Activated T-helper 2 cell treated with anti-CD3 and anti-CD28 coated beads, Interferon-gamma antibody, Interleukin-2, Interleukin-4, amounts not matched to agents 10 μg/mL and 5 μg/mL and 100 μg/mL, durations not matched to agents 14 hours and 24 hours and 36 hours (primary cell): Measurements from ENCODE around the gene DGAT2. TPM values are rescaled to one million over a fixed set of nuclear protein-coding genes. Genes with fewer than 3 reads are reported as not detected.

ENCODE experiments used
- DNase-seq: peaks from one replicate; pipeline ENCODE4 v3.0.0; 2021; ENCODE audit warnings: low spot score
- H3K27ac Mint-ChIP-seq: one replicate; pipeline ENCODE4 v1.8.0; 2021; ENCODE audit warnings: mixed read lengths
- H3K27me3 Mint-ChIP-seq: one replicate; pipeline ENCODE4 v1.8.0; 2021; ENCODE audit warnings: low read depth, mixed read lengths
- H3K36me3 Mint-ChIP-seq: one replicate; pipeline ENCODE4 v1.8.0; 2021; ENCODE audit warnings: low read depth, mixed read lengths
- H3K4me1 Mint-ChIP-seq: one replicate; pipeline ENCODE4 v1.8.0; 2021; ENCODE audit warnings: low read depth, mixed read lengths
- H3K4me3 Mint-ChIP-seq: one replicate; pipeline ENCODE4 v1.8.0; 2021; ENCODE audit warnings: low read depth, mild to moderate bottlenecking, moderate library complexity, mixed read lengths
- H3K9me3 Mint-ChIP-seq: one replicate; pipeline ENCODE4 v1.8.0; 2021; ENCODE audit warnings: mixed read lengths
- intact Hi-C: fragments of 100-400 bp; cut with micrococcal nuclease; formaldehyde crosslinking; loops from one replicate; pipeline ENCODE4 v1.15.1; 2023
- total RNA-seq: library from RNA; stranded (reverse); gene quantifications from 2 replicates; pipeline ENCODE4 v1.2.3, GENCODE V29; 2022

Gene DGAT2
- total RNA-seq, 1 donor from 2014 or later, result 2.6 TPM

DNA sequence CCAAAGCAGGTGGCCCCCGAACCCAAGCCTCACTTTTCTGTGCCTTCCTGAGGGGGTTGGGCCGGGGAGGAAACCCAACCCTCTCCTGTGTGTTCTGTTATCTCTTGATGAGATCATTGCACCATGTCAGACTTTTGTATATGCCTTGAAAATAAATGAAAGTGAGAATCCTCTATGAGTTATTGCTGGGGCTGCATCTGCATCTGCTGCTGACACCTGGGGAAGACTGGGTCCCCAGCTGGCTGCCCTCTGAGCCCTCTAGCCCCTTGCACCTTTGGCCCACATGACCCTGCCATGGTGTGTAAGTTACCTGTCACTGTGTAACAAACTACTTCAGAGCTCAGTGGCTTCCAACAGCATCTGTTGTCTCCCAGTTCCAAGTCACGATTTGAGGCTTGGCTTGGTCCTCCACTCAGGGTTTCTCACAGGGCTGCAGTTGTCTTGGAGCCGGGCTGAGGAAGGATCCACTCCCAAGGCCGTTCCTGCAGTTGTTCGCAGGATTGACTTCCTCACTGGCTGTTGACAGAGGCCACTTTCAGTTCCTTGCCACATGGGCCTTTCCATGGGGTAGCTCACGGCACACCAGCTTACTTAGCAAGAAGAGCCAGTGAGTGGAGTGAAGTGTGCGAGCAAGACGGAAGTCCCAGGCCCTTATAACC, 32.9 kb downstream of the DGAT2 start:
- Mint-ChIP-seq H3K27me3 (no peaks in the 10 kb centered on the region), H3K27ac (no peak overlapping the region)

DNA sequence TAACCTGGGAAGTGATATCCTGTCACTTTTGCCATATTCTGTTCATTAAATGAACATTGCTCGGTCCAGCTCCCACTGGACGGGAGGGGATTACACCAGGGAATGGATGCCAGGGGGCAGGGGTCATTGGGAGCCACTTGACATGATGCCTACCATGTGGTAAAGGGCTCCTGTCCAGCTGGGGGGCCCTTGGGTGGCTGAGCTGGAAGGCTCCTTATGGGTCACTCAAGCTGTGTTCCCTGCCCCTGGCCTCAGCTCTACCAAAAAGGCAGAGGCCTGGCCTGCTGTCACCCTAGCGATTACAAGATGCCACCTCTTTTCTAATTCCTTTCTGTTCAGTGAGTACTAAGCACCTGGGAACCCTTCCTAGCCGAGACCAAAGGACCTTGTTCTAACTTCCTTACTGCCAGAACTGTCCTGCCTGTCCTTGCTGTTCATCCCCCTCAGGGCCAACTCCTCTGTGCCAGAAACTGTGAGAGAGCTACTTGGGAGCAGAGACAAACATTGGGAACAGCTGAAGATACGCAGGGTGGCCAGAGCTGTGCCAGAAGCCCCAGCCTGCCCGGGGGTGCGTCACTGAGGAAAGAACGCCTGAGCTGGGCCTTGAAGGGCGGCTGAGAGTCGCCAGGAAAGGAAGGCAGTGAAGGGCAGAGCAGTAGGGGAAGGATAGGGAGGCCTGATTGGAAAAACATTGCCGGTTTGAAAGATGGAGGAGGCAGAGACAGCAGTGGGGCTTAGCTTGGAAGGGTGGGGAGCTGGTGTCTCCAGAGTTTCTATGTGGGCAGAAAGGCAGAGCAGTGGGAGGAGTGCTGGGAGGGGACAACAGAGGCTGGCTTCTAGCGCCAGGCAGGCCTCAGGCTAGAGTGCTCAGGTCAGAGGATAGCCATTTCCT, 33.7 kb downstream of the DGAT2 start:
- Mint-ChIP-seq H3K9me3 (no peaks in the 10 kb centered on the region), H3K36me3 (no peaks in the 10 kb centered on the region)

More for the DNA sequence above, 32.9 kb downstream of the DGAT2 start:
- Mint-ChIP-seq H3K4me3 (no peak overlapping the region), H3K9me3 (no peaks in the 10 kb centered on the region), H3K4me1 (peaks cover 22% of the 10 kb centered on the region), H3K36me3 (no peaks in the 10 kb centered on the region)
- intact Hi-C loops, result loop anchor here (2.0 kb wide), 1 partner anchor 351 kb away; no protein-coding TSS in a partner anchor
- DNase-seq, result no peak

DNA sequence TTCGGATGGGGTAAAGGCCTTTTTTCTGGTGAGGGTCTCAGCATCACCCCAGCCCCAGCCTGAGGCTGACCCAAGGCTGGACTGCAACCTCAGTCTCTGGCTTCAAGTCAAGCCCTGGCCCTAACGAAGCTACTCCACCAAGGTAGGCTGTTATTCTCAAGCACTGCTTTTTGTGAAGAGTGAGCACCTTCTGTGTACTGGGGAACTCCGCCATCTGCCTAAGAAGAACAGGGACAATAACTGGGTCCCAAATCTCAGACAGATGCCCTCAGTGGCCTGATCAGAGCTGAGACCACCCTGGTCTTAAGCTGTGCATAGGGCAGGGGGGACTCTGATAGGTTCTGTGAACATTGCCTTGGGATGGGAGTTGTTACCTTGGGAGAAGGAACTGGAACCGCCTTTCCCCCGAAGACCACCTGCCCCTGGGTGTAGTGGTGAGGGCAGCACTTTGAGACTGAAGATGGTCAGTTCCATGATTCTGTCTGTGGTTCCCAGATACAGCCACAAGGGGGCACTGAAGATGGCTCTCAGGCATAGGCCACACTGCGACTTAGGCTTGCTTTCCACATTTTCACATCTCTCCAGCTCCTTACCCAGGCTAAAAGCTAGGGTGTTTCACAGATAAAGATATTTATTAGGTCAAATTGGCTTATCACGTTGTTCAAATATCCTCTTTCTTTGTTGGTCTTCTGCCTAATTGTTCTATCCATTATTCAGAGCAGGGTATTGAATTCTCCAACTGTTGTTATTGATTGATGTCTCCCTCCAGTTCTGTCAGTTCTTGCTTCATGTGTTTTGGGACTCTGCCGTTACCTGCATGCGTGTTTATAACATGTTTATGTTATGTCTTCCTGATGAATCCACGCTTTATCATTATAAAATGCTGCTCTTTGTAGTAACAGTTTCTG, 34.6 kb downstream of the DGAT2 start:
- Mint-ChIP-seq H3K9me3 (no peaks in the 10 kb centered on the region), H3K27ac (no peak overlapping the region), H3K36me3 (no peaks in the 10 kb centered on the region), H3K27me3 (peaks cover 4% of the 10 kb centered on the region), H3K4me1 (peaks cover 22% of the 10 kb centered on the region), H3K4me3 (no peak overlapping the region)
- peak; percentile 52 for DNase-seq
- intact Hi-C loops, result loop anchor here (1.0 to 2.0 kb wide), 2 partner anchors 64 to 350 kb away; no protein-coding TSS in a partner anchor

More for the DNA sequence above, 33.7 kb downstream of the DGAT2 start:
- peaks cover 1% of the 10 kb centered on the region for H3K27me3 Mint-ChIP-seq
- peaks cover 22% of the 10 kb centered on the region for H3K4me1 Mint-ChIP-seq
- DNase-seq, result no peak
- H3K4me3 Mint-ChIP-seq, result no peak overlapping the region
- intact Hi-C loops, result loop anchor here (2.0 kb wide), 1 partner anchor 351 kb away; no protein-coding TSS in a partner anchor
- no peak overlapping the region for H3K27ac Mint-ChIP-seq

DNA sequence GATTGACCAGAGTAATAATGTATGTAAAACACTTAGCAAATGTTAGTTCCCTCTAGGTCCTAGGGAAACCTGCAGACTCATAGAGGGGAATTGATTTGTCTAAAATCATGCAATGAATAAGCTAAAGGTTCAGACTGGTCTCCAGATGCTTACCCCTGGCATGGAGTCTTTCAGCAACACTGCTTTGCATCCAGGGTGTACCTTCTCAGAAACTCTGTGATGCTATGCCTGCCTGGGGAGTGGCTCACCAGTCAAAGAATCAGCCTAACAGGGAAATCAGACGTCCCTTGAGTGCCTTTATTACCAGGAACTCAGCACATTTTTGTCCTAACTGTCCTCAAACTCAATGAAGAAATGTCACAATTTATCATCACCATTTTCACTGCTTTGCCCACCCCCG, 40.5 kb downstream of the DGAT2 start:
- no peak for DNase-seq
- Mint-ChIP-seq H3K4me1 (peaks cover 9% of the 10 kb centered on the region), H3K4me3 (no peak overlapping the region), H3K27ac (no peak overlapping the region), H3K9me3 (no peaks in the 10 kb centered on the region), H3K36me3 (no peaks in the 10 kb centered on the region), H3K27me3 (peaks cover 6% of the 10 kb centered on the region)
- intact Hi-C loops, result no loop called here

DNA sequence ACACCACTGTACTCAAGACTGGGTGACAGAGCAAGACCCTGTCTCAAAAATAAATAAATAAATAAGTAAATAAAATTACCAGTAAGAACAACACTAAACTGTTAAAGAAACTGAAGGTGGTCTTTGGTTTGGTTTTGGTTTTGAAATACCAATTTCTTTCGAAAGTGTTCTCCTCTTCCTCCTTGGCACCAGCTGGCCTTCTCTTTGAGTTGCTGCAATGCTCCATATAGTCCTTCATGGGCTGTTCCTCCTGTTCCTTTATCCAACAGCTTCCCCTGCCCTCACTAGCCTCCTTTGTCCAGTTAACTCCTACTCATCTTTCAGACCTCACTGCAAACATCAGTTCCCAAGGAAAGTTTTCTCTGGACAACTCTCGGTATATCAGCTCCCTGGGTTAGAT, 41.4 kb downstream of the DGAT2 start:
- Mint-ChIP-seq H3K4me1 (peaks cover 11% of the 10 kb centered on the region), H3K27ac (no peak overlapping the region), H3K4me3 (no peak overlapping the region), H3K27me3 (peaks cover 6% of the 10 kb centered on the region), H3K9me3 (no peaks in the 10 kb centered on the region), H3K36me3 (no peaks in the 10 kb centered on the region)
- DNase-seq, result no peak
- intact Hi-C loops, result loop anchor here (10.0 kb wide), 1 partner anchor 425 kb away; no protein-coding TSS in a partner anchor

DNA sequence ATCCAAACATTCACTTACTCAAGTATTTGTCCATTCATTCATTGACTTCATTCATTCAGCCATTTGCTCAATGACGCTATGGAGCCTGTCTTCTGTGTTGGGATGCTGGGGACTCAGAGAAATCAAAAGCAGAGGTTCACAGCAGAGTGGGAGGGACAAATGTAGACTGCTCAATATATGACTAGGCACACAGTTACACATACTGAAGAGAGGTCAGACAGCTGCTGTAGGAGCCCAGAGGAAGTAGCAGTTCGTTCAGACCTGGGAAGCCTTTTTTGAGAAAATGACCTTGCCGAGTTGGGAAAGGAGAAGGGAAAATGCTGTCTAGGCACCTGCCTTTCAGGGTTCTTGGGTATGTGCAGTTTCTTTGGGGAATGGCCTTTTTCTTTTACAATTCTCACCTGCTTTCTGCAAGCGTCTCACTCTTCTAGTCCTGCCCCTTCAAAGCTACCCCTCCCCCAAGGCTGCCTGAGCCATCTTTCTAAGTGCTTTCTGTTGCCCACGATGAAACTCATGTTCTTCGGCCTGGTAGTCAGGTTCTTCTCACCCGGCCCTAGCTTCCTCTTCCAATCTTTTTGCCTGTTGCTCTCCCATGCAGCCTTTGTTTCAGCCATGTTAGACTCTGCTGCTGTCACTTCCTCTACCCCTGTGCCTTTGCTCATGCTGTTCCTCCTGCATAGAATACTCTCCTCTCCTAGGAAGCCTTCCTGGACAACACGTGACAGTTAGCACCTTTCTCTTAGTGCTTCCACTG, 42.2 kb downstream of the DGAT2 start:
- Mint-ChIP-seq H3K4me1 (peaks cover 11% of the 10 kb centered on the region), H3K27me3 (peaks cover 6% of the 10 kb centered on the region), H3K27ac (no peak overlapping the region), H3K36me3 (no peaks in the 10 kb centered on the region), H3K9me3 (no peaks in the 10 kb centered on the region), H3K4me3 (no peak overlapping the region)
- DNase-seq, result no peak
- intact Hi-C loops, result loop anchor here (10.0 kb wide), 1 partner anchor 424 kb away; no protein-coding TSS in a partner anchor

DNA sequence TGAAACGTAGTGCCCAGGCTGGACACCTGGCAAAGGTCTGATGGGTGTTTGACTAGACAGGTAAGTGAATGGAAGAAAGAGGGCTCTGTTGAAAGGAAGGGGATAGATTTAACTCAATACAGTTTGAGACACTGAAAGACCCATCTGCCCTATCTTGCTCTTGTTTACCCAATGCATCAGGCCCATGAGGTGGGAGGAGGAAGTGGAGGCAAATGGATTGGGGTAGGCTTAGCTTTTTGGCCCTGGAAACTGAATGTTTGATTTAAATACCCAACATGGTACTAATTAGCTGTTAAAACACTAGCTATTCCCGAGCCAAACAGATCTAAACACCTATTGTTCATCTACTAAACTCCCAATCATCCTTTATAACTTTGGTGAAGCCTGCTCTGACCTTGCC, 42.9 kb downstream of the DGAT2 start:
- H3K9me3 Mint-ChIP-seq, result no peaks in the 10 kb centered on the region
- intact Hi-C loops, result loop anchor here (10.0 kb wide), 1 partner anchor 423 kb away; no protein-coding TSS in a partner anchor
- H3K4me1 Mint-ChIP-seq, result peaks cover 11% of the 10 kb centered on the region
- DNase-seq, result no peak
- peaks cover 6% of the 10 kb centered on the region for H3K27me3 Mint-ChIP-seq
- H3K27ac Mint-ChIP-seq, result no peak overlapping the region
- H3K4me3 Mint-ChIP-seq, result no peak overlapping the region
- no peaks in the 10 kb centered on the region for H3K36me3 Mint-ChIP-seq

DNA sequence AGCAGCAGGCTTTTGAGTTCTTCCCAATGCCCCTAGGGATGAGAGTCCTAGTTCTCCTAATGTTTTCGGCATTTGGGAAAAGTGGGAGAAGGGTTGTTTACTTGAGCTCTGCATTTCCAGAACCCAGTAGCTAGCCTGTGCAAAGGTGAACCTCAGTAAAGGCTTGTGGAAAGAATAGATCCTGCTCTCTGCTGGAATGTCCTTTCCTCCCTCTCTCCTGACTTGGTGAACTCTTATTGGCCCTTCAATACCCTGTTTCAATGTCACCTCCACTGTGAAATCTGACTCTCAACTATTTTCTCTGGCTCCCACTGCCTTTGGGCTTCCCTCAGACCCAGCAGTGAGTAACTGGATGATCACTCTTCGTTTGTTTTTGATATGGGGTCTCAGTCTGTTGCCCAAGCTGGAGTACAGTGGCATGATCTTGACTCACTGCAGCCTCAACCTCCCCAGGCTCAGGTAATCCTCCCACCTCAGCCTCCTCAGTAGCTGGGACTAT, 44.0 kb downstream of the DGAT2 start:
- H3K27me3 Mint-ChIP-seq, result peaks cover 2% of the 10 kb centered on the region
- H3K9me3 Mint-ChIP-seq, result no peaks in the 10 kb centered on the region
- H3K4me3 Mint-ChIP-seq, result no peak overlapping the region
- H3K36me3 Mint-ChIP-seq, result no peaks in the 10 kb centered on the region
- H3K27ac Mint-ChIP-seq, result no peak overlapping the region
- no peak for DNase-seq
- intact Hi-C loops, result loop anchor here (10.0 kb wide), 1 partner anchor 422 kb away; no protein-coding TSS in a partner anchor
- peaks cover 11% of the 10 kb centered on the region for H3K4me1 Mint-ChIP-seq

DNA sequence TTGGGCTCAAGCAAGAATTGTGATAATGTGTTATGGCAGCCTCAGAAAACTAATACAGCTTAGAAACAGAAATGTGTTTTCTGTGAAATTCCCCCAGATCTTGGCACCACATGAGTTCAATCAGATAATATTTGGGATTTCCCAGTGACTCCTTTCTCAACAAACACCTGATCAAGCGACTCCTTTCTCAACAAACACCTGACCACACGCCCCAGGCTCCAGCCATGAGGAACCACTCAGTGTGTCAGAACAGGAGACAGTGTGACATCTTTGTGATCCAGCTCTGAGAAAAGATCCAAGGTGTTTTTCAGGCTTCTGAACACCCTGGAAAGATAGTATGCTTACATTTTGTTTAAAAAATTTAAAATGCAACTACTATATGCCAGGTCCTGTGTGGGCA, 44.5 kb downstream of the DGAT2 start:
- intact Hi-C loops, result loop anchor here (10.0 kb wide), 1 partner anchor 422 kb away; no protein-coding TSS in a partner anchor
- Mint-ChIP-seq H3K27ac (peak overlapping the region; percentile 34), H3K36me3 (no peaks in the 10 kb centered on the region), H3K9me3 (no peaks in the 10 kb centered on the region), H3K4me3 (no peak overlapping the region), H3K27me3 (peaks cover 2% of the 10 kb centered on the region), H3K4me1 (peaks cover 13% of the 10 kb centered on the region)
- no peak for DNase-seq

DNA sequence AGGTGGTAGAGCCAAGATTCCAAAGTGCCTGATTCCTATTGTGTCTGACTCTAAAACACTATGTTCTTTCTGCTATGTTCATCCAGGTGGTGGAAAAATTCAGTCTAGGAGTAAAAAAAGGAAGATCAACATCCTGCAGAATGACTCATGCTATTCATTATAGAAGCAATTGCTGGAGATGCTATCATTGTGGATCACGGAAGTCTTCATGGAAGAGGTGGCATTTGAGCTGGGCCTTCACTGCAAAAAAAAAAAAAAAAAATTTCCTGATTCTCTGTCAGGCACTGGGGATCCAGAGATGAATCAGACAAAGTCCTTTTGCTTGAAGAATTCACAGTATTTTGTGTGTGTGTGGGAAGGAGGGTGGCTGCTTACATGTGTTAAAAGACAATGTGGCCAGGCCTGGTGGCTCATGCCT, 45.1 kb downstream of the DGAT2 start:
- intact Hi-C loops, result loop anchor here (2.0 to 10.0 kb wide), 2 partner anchors 45 to 421 kb away; partner anchors contain the start of gene DGAT2
- Mint-ChIP-seq H3K4me3 (no peak overlapping the region), H3K36me3 (no peaks in the 10 kb centered on the region), H3K9me3 (no peaks in the 10 kb centered on the region), H3K27ac (peak overlapping the region; percentile 34), H3K27me3 (peaks cover 2% of the 10 kb centered on the region), H3K4me1 (peaks cover 13% of the 10 kb centered on the region)
- no peak for DNase-seq

DNA sequence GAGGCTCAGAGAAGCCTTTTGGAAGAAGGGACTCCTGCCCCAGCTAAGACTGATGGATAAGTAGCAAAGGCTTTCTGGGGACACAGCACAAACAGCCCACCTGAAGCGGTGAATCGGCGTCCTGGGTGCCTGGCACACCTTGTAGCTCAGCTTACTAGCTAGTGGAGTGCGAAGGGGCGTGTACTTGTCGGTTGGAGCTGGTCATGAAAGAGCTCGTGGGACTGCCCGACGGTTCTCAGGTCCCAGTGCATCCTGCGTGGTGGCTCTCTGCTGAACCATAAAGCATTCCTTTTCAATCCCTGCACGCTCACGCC, 45.7 kb downstream of the DGAT2 start:
- peak overlapping the region; percentile 92 for H3K27ac Mint-ChIP-seq
- H3K36me3 Mint-ChIP-seq, result no peaks in the 10 kb centered on the region
- no peaks in the 10 kb centered on the region for H3K9me3 Mint-ChIP-seq
- intact Hi-C loops, result loop anchor here (2.0 to 10.0 kb wide), 2 partner anchors 46 to 420 kb away; partner anchors contain the start of gene DGAT2
- H3K4me3 Mint-ChIP-seq, result no peak overlapping the region
- peaks cover 2% of the 10 kb centered on the region for H3K27me3 Mint-ChIP-seq
- DNase-seq, result no peak
- peaks cover 13% of the 10 kb centered on the region for H3K4me1 Mint-ChIP-seq
